ENCODE measurements around the gene TXNRD1. TPM values are rescaled to one million over a fixed set of nuclear protein-coding genes. Genes with fewer than 3 reads are reported as not detected.
A peak's percentile ranks its signal among the peaks of the same experiment; 100 is the strongest.

TXNRD1 gene
- total RNA-seq, 1 experiment from 2014 or later: 327 TPM

- H3K79me2 ChIP-seq (ENCODE audit: insufficient read depth, low read length): no peaks in the 10 kb centered on the region
- no peaks in the 10 kb centered on the region for H3K9me2 ChIP-seq (ENCODE audit: insufficient read depth)
- ChIA-PET POLR2A (interaction anchor here (1.1 to 2.0 kb wide), 5 partner anchors 9 to 29 kb away, joined by 3 to 10 read pairs (median 4); no protein-coding TSS in a partner anchor), CTCF (no interaction called here), RAD21 (ENCODE audit: low non-redundant PET in 1 of 2, low total read pairs in 2 of 2, uncharacterized antibody in 2 of 2, unreplicated experiment in 2 of 2) (no interaction called here)
- intact Hi-C loops (cut with micrococcal nuclease): loop anchor here (5.0 kb wide), 1 partner anchor 36 kb away; no protein-coding TSS in a partner anchor
- no peak overlapping the region for H3K9ac ChIP-seq (ENCODE audit: low read length)
- H3K4me1 ChIP-seq (ENCODE audit: control insufficient read depth in 1 of 2, insufficient read depth in 2 of 2, low read length in 2 of 2): peaks cover 16 to 54% of the 10 kb centered on the region in 2 experiments
- no peaks in the 10 kb centered on the region for H4K20me1 ChIP-seq (ENCODE audit: insufficient read depth)
- H3K36me3 ChIP-seq (ENCODE audit: control insufficient read depth in 1 of 2, insufficient read depth in 2 of 2, low read length in 2 of 2): no peaks in the 10 kb centered on the region
- TF ChIP-seq CTCF (IDR thresholded peaks at IDR 0.05 in 2 of 3, conservative IDR thresholded peaks at IDR 0.05 in 1 of 3; ENCODE audit: borderline replicate concordance in 1 of 3, insufficient read depth in 1 of 3, low read depth in 2 of 3, low read length in 2 of 3) (0 out of 6 replicates have a peak, but pooled peaks of 1 of the 3 experiments have one; percentile 14), MAX (IDR thresholded peaks at IDR 0.05) (no peak)
- H2AFZ ChIP-seq (ENCODE audit: low read depth, low read length, poor library complexity, severe bottlenecking): peak overlapping the region; percentile 52
- no peaks in the 10 kb centered on the region for H3K27me3 ChIP-seq (ENCODE audit: insufficient read depth, low read length)
- ATAC-seq (0 out of 2 replicates have a peak, but pooled peaks have one; percentile 26), DNase-seq (ENCODE audit: low read depth, low spot score) (no peak)
- peak overlapping the region; percentile 46 for H3K4me2 ChIP-seq (ENCODE audit: low read length)
- no peak overlapping the region for H3K4me3 ChIP-seq (replicated peaks in 1 of 2; ENCODE audit: low read depth in 1 of 2, low read length in 2 of 2)
- BruUV-seq (replicated peaks): no TSS peak
- no peaks in the 10 kb centered on the region for H3K9me3 ChIP-seq (ENCODE audit: control insufficient read depth in 1 of 2, insufficient read depth in 1 of 2, low read depth in 1 of 2, low read length in 2 of 2)
- no peak overlapping the region for H3K27ac ChIP-seq (ENCODE audit: low read depth, low read length)
Observed at GRCh38 chr12:104257913-104258472, 42.4 kb downstream of the TXNRD1 start.

- TF ChIP-seq FOSL1 (IDR thresholded peaks at IDR 0.05; ENCODE audit: low read depth) (peak; percentile 20; the same call in 1 of the 2 replicates), YY1 (IDR thresholded peaks at IDR 0.05; ENCODE audit: extremely low read depth, insufficient replicate concordance, low read depth, low read length) (no peak)
- Histone ChIP-seq H3K27ac (ENCODE audit: low read depth, low read length) (no peak overlapping the region), H3K9me3 (ENCODE audit: control insufficient read depth in 1 of 2, insufficient read depth in 1 of 2, low read depth in 1 of 2, low read length in 2 of 2) (no peaks in the 10 kb centered on the region), H3K27me3 (ENCODE audit: insufficient read depth, low read length) (no peaks in the 10 kb centered on the region), H3K9me2 (ENCODE audit: insufficient read depth) (no peaks in the 10 kb centered on the region), H3K4me3 (replicated peaks in 1 of 2; ENCODE audit: low read depth in 1 of 2, low read length in 2 of 2) (no peak overlapping the region), H3K9ac (ENCODE audit: low read length) (no peak overlapping the region), H3K4me2 (ENCODE audit: low read length) (peak overlapping the region; percentile 46), H3K36me3 (ENCODE audit: control insufficient read depth in 1 of 2, insufficient read depth in 2 of 2, low read length in 2 of 2) (no peaks in the 10 kb centered on the region), H4K20me1 (ENCODE audit: insufficient read depth) (no peaks in the 10 kb centered on the region), H2AFZ (ENCODE audit: low read depth, low read length, poor library complexity, severe bottlenecking) (peak overlapping the region; percentile 52), H3K79me2 (ENCODE audit: insufficient read depth, low read length) (no peaks in the 10 kb centered on the region), H3K4me1 (ENCODE audit: control insufficient read depth in 1 of 2, insufficient read depth in 2 of 2, low read length in 2 of 2) (peaks cover 16 to 55% of the 10 kb centered on the region in 2 experiments)
- ATAC-seq: peak; percentile 43
- intact Hi-C loops (cut with micrococcal nuclease): loop anchor here (5.0 kb wide), 1 partner anchor 36 kb away; no protein-coding TSS in a partner anchor
- ChIA-PET RAD21 (ENCODE audit: low non-redundant PET in 1 of 2, low total read pairs in 2 of 2, uncharacterized antibody in 2 of 2, unreplicated experiment in 2 of 2) (no interaction called here), CTCF (no interaction called here), POLR2A (interaction anchor here (1.1 to 2.0 kb wide), 5 partner anchors 9 to 29 kb away, joined by 3 to 10 read pairs (median 4); no protein-coding TSS in a partner anchor)
- DNase-seq (ENCODE audit: low read depth, low spot score): no peak
- BruUV-seq (replicated peaks): no TSS peak
Observed at GRCh38 chr12:104258476-104259067, 43.0 kb downstream of the TXNRD1 start.
